Measurements from ENCODE around the gene DIP2C. TPM values are rescaled to one million over a fixed set of nuclear protein-coding genes. Genes with fewer than 3 reads are reported as not detected.
"Not testable (repeated sequence)": the region's sequence is repeated elsewhere in the genome, so short reads cannot be mapped to it uniquely, and the experiment has no call there.

Gene DIP2C
- total RNA-seq, 2 donors from 2014 or later = 12.3 to 41.8 TPM

GRCh38 chr10:613271-614138, 76.0 kb downstream of the DIP2C start:
- no peak for TF ChIP-seq POLR2A (IDR thresholded peaks at IDR 0.05)
- peak; percentile 84 for TF ChIP-seq POLR2AphosphoS5 (IDR thresholded peaks at IDR 0.05)
- TF ChIP-seq, protein P1, sequence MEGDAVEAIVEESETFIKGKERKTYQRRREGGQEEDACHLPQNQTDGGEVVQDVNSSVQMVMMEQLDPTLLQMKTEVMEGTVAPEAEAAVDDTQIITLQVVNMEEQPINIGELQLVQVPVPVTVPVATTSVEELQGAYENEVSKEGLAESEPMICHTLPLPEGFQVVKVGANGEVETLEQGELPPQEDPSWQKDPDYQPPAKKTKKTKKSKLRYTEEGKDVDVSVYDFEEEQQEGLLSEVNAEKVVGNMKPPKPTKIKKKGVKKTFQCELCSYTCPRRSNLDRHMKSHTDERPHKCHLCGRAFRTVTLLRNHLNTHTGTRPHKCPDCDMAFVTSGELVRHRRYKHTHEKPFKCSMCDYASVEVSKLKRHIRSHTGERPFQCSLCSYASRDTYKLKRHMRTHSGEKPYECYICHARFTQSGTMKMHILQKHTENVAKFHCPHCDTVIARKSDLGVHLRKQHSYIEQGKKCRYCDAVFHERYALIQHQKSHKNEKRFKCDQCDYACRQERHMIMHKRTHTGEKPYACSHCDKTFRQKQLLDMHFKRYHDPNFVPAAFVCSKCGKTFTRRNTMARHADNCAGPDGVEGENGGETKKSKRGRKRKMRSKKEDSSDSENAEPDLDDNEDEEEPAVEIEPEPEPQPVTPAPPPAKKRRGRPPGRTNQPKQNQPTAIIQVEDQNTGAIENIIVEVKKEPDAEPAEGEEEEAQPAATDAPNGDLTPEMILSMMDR (IDR thresholded peaks at IDR 0.05) = peak in 1 of 4 experiments; percentile 14
- Histone ChIP-seq H3K4me3 (no peak overlapping the region), H3K4me1 (replicated peaks) (peaks cover 18% of the 10 kb centered on the region), H3K27ac (peak overlapping the region; percentile 45 to 58), H3K27me3 (replicated peaks; ENCODE audit: insufficient read depth) (no peaks in the 10 kb centered on the region), H3K9me3 (no peaks in the 10 kb centered on the region), H3K36me3 (no peaks in the 10 kb centered on the region)
- intact Hi-C loops (cut with DNase I) = no loop called here
- WGBS = 42% methylated on average over 19 of the region's 19 CpGs
- DNase-seq (ENCODE audit: low spot score) = peak; percentile 92

- peak; percentile 57 for DNase-seq (ENCODE audit: low spot score)
- TF ChIP-seq, protein P1 (IDR thresholded peaks at IDR 0.05) = no peak
- TF ChIP-seq POLR2AphosphoS5 (IDR thresholded peaks at IDR 0.05) (peak; percentile 36), POLR2A (IDR thresholded peaks at IDR 0.05) (no peak)
Measured at GRCh38 chr10:612696-613095, 76.8 kb downstream of the DIP2C start.

DNA sequence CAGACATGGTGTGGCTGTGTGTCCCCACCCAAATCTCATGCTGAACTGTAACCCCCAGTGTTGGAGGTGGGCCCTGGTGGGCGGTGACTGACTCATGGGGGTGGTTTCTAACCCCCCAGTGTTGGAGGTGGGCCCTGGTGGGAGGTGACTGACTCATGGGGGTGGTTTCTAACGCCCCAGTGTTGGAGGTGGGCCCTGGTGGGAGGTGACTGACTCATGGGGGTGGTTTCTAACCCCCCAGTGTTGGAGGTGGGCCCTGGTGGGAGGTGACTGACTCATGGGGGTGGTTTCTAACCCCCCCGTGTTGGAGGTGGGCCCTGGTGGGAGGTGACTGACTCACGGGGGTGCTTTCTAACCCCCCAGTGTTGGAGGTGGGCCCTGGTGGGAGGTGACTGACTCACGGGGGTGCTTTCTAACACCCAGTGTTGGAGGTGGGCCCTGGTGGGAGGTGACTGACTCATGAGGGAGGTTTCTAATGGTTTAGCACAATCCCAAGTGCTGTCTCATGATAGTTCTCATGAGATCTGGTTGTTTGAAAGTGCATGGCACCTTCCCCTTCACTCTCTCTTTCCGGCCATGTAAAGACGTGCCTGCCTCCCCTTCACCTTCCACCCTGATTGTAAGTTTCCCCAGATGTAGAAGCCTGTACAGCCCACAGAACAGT, 78.7 kb downstream of the DIP2C start:
- peaks cover 18% of the 10 kb centered on the region for H3K4me1 ChIP-seq (replicated peaks)
- H3K27ac ChIP-seq; H3K9me3 ChIP-seq; H3K4me3 ChIP-seq; DNase-seq (ENCODE audit: low spot score); H3K27me3 ChIP-seq (replicated peaks; ENCODE audit: insufficient read depth); intact Hi-C loops (cut with DNase I); H3K36me3 ChIP-seq: not testable (repeated sequence)
- WGBS = 74% methylated on average over 7 of the region's 7 CpGs

More at GRCh38 chr10:612696-613095, 76.8 kb downstream of the DIP2C start:
- H3K27me3 ChIP-seq (replicated peaks; ENCODE audit: insufficient read depth) = no peaks in the 10 kb centered on the region
- H3K9me3 ChIP-seq = no peaks in the 10 kb centered on the region
- no peaks in the 10 kb centered on the region for H3K36me3 ChIP-seq
- H3K4me1 ChIP-seq (replicated peaks) = peaks cover 18% of the 10 kb centered on the region
- no peak overlapping the region for H3K4me3 ChIP-seq
- intact Hi-C loops (cut with DNase I) = no loop called here
- 21% methylated on average over 10 of the region's 10 CpGs for WGBS
- peak overlapping the region; percentile 30 to 45 for H3K27ac ChIP-seq

GRCh38 chr10:609868-610545, 79.5 kb downstream of the DIP2C start:
- Histone ChIP-seq H3K36me3 (no peaks in the 10 kb centered on the region), H3K27ac (no peak overlapping the region), H3K9me3 (no peaks in the 10 kb centered on the region), H3K27me3 (replicated peaks; ENCODE audit: insufficient read depth) (no peaks in the 10 kb centered on the region), H3K4me1 (replicated peaks) (peaks cover 16% of the 10 kb centered on the region), H3K4me3 (no peak overlapping the region)
- intact Hi-C loops (cut with DNase I) = no loop called here
- no peak for DNase-seq (ENCODE audit: low spot score)
- TF ChIP-seq POLR2A (IDR thresholded peaks at IDR 0.05) (no peak), POLR2AphosphoS5 (IDR thresholded peaks at IDR 0.05) (no peak)
- TF ChIP-seq, protein P1 (IDR thresholded peaks at IDR 0.05) = no peak
- WGBS = 80% methylated on average over 11 of the region's 11 CpGs

GRCh38 chr10:609262-609658, 80.2 kb downstream of the DIP2C start:
- no peaks in the 10 kb centered on the region for H3K27me3 ChIP-seq (replicated peaks; ENCODE audit: insufficient read depth)
- H3K9me3 ChIP-seq = no peaks in the 10 kb centered on the region
- TF ChIP-seq POLR2AphosphoS5 (IDR thresholded peaks at IDR 0.05) = no peak
- TF ChIP-seq, protein P1 (IDR thresholded peaks at IDR 0.05) = no peak
- TF ChIP-seq POLR2A (IDR thresholded peaks at IDR 0.05) = no peak
- intact Hi-C loops (cut with DNase I) = no loop called here
- H3K36me3 ChIP-seq = no peaks in the 10 kb centered on the region
- H3K4me1 ChIP-seq (replicated peaks) = peaks cover 8% of the 10 kb centered on the region
- H3K27ac ChIP-seq = no peak overlapping the region
- DNase-seq (ENCODE audit: low spot score) = no peak
- H3K4me3 ChIP-seq = no peak overlapping the region

Data from prostate gland (tissue), 2 donors.